GM23248 (cell line): ENCODE results near the gene RAB3B. TPM values are rescaled to one million over a fixed set of nuclear protein-coding genes. Genes with fewer than 3 reads are reported as not detected.

Experiments used
- DNase-seq: peaks from one replicate; pipeline ENCODE4 v3.0.0-alpha.2; 2015
- H2AFZ ChIP-seq: fragments of 200-600 bp; sonication (generic); 2 replicates; pipeline ENCODE4 v1.6.1; 2016; ENCODE audit warnings: antibody characterized with exemption
- H3F3A ChIP-seq: fragments of 200-600 bp; sonication (generic); 2 replicates; pipeline ENCODE4 v1.6.1; 2016; ENCODE audit warnings: mild to moderate bottlenecking, antibody characterized with exemption, mixed run types; ENCODE audit not compliant: insufficient read depth
- H3K27ac ChIP-seq: fragments of 200-600 bp; sonication (generic); 2 replicates; pipeline ENCODE4 v1.5.1; 2016; ENCODE audit warnings: mild to moderate bottlenecking
- H3K27me3 ChIP-seq: fragments of 200-600 bp; sonication (generic); replicated peaks from 2 replicates; pipeline ENCODE4 v1.6.1; 2016; ENCODE audit warnings: mild to moderate bottlenecking; ENCODE audit not compliant: insufficient read depth
- H3K36me3 ChIP-seq: fragments of 200-600 bp; sonication (generic); 2 replicates; pipeline ENCODE4 v1.6.1; 2016; ENCODE audit warnings: low read depth, mild to moderate bottlenecking
- H3K4me1 ChIP-seq: fragments of 200-600 bp; sonication (generic); 2 replicates; pipeline ENCODE4 v1.6.1; 2016; ENCODE audit warnings: mild to moderate bottlenecking; ENCODE audit not compliant: insufficient read depth
- H3K4me2 ChIP-seq: fragments of 200-600 bp; sonication (generic); one replicate; pipeline ENCODE4 v1.6.1; 2016; ENCODE audit warnings: mild to moderate bottlenecking; ENCODE audit not compliant: unreplicated experiment
- H3K4me3 ChIP-seq: fragments of 200-600 bp; sonication (generic); 2 replicates; pipeline ENCODE4 v1.5.1; 2016; ENCODE audit warnings: mild to moderate bottlenecking
- H3K79me2 ChIP-seq: fragments of 200-600 bp; sonication (generic); 2 replicates; pipeline ENCODE4 v1.6.1; 2016; ENCODE audit warnings: mild to moderate bottlenecking; ENCODE audit not compliant: insufficient read depth
- H3K9ac ChIP-seq: fragments of 200-600 bp; sonication (generic); 2 replicates; pipeline ENCODE4 v1.6.1; 2016; ENCODE audit warnings: mild to moderate bottlenecking
- H3K9me2 ChIP-seq: fragments of 200-600 bp; sonication (generic); 2 replicates; pipeline ENCODE4 v1.6.1; 2016; ENCODE audit warnings: mixed run types, mild to moderate bottlenecking, moderate library complexity; ENCODE audit not compliant: insufficient read depth
- H3K9me3 ChIP-seq: fragments of 200-600 bp; sonication (generic); one replicate; pipeline ENCODE4 v1.6.1; 2017; ENCODE audit warnings: low read depth
- H4K20me1 ChIP-seq: fragments of 200-600 bp; sonication (generic); 2 replicates; pipeline ENCODE4 v1.6.0; 2016; ENCODE audit not compliant: insufficient read depth
- EZH2 ChIP-seq: fragments of 200-600 bp; sonication (generic); IDR thresholded peaks from 2 replicates; pipeline ENCODE4 v1.6.1; 2018; ENCODE audit warnings: antibody characterized with exemption, mild to moderate bottlenecking; ENCODE audit not compliant: insufficient read depth, poor library complexity, severe bottlenecking
- EZH2phosphoT487 ChIP-seq: fragments of 200-600 bp; sonication (generic); IDR thresholded peaks from 2 replicates; pipeline ENCODE4 v1.6.1; 2018; ENCODE audit warnings: antibody characterized with exemption, moderate library complexity, mild to moderate bottlenecking, low read depth; ENCODE audit not compliant: insufficient read depth
- WGBS, 2 experiments: methylation state at CpG; one replicate each; pipeline ENCODE4 v1.1.6; 2015 to 2017; ENCODE audit warnings: low lambda C conversion rate in 2 of 2, low coverage in 1 of 2; ENCODE audit errors: missing lambda C conversion rate in 2 of 2; 5-methylcytosine and 5-hydroxymethylcytosine counted together
- in situ Hi-C: fragments of 300-500 bp; cut with MboI; formaldehyde crosslinking; loops from 2 replicates; pipeline ENCODE4 v1.15.0; 2020
- polyA plus RNA-seq: library from polyadenylated mRNA; unstranded; fragments of >200 nt; fragmentation: Nextera tagmentation; extraction: Ambion mirVana; gene quantifications from 2 replicates; pipeline ENCODE4 v1.2.1, GENCODE V29; 2016
- total RNA-seq: library from RNA; depleted of rRNA; stranded (reverse); fragments of >200 nt; shearing (Covaris generic); gene quantifications from 2 replicates; pipeline ENCODE4 v1.2.3, GENCODE V29; 2014

RAB3B gene
- total and polyA plus RNA-seq, 2 experiments from 2014 or later = 54.9 to 65.3 TPM

GRCh38 chr1:51956528-51957509 is 33.7 kb downstream of the RAB3B start:
- peak overlapping the region; percentile 10 for H3K4me2 ChIP-seq
- no peaks in the 10 kb centered on the region for H3K27me3 ChIP-seq
- H3F3A ChIP-seq = peaks cover 16% of the 10 kb centered on the region
- H3K36me3 ChIP-seq = peaks cover 22% of the 10 kb centered on the region
- peak; percentile 76 for DNase-seq
- H3K9me2 ChIP-seq = no peaks in the 10 kb centered on the region
- no peak overlapping the region for H3K9ac ChIP-seq
- in situ Hi-C loops = no loop called here
- H3K27ac ChIP-seq = peak overlapping the region; percentile 20; the same call in 1 of the 2 replicates
- peaks cover 29% of the 10 kb centered on the region for H3K4me1 ChIP-seq
- no peaks in the 10 kb centered on the region for H4K20me1 ChIP-seq
- H3K9me3 ChIP-seq = no peaks in the 10 kb centered on the region
- H3K4me3 ChIP-seq = no peak overlapping the region
- H2AFZ ChIP-seq = no peak overlapping the region
- WGBS, 2 experiments = 53% methylated on average over 8 of the region's 8 CpGs
- peaks cover 81% of the 10 kb centered on the region for H3K79me2 ChIP-seq
- no peak for TF ChIP-seq EZH2
- TF ChIP-seq EZH2phosphoT487 = no peak

DNA sequence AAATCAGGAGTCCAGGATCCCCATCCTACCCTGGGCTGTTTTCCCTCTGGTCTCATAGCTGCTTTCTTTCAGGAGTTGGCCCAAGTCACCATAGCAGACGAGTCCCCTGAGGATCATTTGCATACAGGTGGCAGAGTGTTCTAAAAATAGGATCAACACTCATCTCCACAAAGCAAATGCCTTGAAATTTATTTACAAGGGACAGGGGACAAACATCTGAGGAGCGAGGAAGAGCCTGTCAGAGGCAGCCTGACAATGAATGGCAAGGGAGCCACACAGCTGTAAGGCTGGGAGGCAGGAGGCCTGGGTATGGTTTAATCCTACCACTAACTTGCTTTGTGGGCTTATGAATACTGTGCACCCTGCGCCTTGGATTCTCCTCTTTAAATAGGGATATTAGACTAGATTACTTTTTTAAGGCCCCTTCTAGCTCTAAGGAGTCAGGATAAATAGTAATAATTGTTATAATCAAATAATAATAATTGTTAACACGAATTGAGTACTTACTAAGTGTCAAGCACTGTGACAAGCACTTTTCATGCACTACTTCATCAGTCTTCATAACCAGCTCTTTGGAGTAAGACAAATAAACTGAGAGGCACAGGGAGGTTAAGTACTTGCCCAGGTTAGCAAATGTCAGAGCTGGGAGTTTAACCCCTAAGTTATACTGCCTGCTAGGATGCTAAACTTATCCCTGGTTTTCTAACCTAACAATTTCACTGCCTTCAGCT is 34.5 kb downstream of the RAB3B start:
- Histone ChIP-seq H3F3A (peaks cover 15% of the 10 kb centered on the region), H3K36me3 (peaks cover 18% of the 10 kb centered on the region), H3K79me2 (peaks cover 80% of the 10 kb centered on the region), H2AFZ (no peak overlapping the region), H3K4me3 (no peak overlapping the region), H3K27ac (peak overlapping the region; percentile 20; the same call in 1 of the 2 replicates), H3K4me1 (peaks cover 29% of the 10 kb centered on the region), H3K4me2 (peak overlapping the region; percentile 10), H4K20me1 (no peaks in the 10 kb centered on the region), H3K9ac (no peak overlapping the region), H3K9me2 (no peaks in the 10 kb centered on the region), H3K9me3 (no peaks in the 10 kb centered on the region), H3K27me3 (no peaks in the 10 kb centered on the region)
- TF ChIP-seq EZH2 (no peak), EZH2phosphoT487 (no peak)
- in situ Hi-C loops = no loop called here
- 86 to 89% methylated on average over 4 of the region's 4 CpGs for WGBS, 2 experiments
- no peak for DNase-seq

- peaks cover 22% of the 10 kb centered on the region for H3K4me1 ChIP-seq
- peaks cover 71% of the 10 kb centered on the region for H3K79me2 ChIP-seq
- in situ Hi-C loops = no loop called here
- no peaks in the 10 kb centered on the region for H3K9me3 ChIP-seq
- TF ChIP-seq EZH2 (no peak), EZH2phosphoT487 (no peak)
- H3K27ac ChIP-seq = no peak overlapping the region
- no peaks in the 10 kb centered on the region for H4K20me1 ChIP-seq
- H3K9ac ChIP-seq = no peak overlapping the region
- no peak overlapping the region for H2AFZ ChIP-seq
- H3K9me2 ChIP-seq = no peaks in the 10 kb centered on the region
- H3K36me3 ChIP-seq = peaks cover 18% of the 10 kb centered on the region
- no peaks in the 10 kb centered on the region for H3K27me3 ChIP-seq
- H3K4me2 ChIP-seq = no peak overlapping the region
- H3F3A ChIP-seq = peaks cover 15% of the 10 kb centered on the region
- DNase-seq = no peak
- H3K4me3 ChIP-seq = no peak overlapping the region
- 81 to 86% methylated on average over 7 of the region's 7 CpGs for WGBS, 2 experiments
These were observed 35.7 kb downstream of the RAB3B start for GRCh38 chr1:51954783-51955182.

- H2AFZ ChIP-seq = no peak overlapping the region
- peaks cover 16% of the 10 kb centered on the region for H3K36me3 ChIP-seq
- no peak for DNase-seq
- in situ Hi-C loops = no loop called here
- no peak overlapping the region for H3K4me3 ChIP-seq
- H3K4me2 ChIP-seq = no peak overlapping the region
- H3K4me1 ChIP-seq = peaks cover 28% of the 10 kb centered on the region
- H3K9me2 ChIP-seq = no peaks in the 10 kb centered on the region
- H3K9ac ChIP-seq = no peak overlapping the region
- H3K27ac ChIP-seq = no peak overlapping the region
- 100% methylated on average over 1 of the region's 1 CpG for WGBS, 2 experiments
- no peaks in the 10 kb centered on the region for H3K27me3 ChIP-seq
- H3F3A ChIP-seq = peaks cover 22% of the 10 kb centered on the region
- TF ChIP-seq EZH2 (no peak), EZH2phosphoT487 (no peak)
- H4K20me1 ChIP-seq = no peaks in the 10 kb centered on the region
- H3K9me3 ChIP-seq = no peaks in the 10 kb centered on the region
- peaks cover 80% of the 10 kb centered on the region for H3K79me2 ChIP-seq
These were observed 37.4 kb downstream of the RAB3B start for GRCh38 chr1:51953079-51953478.
